22Rv1 (cell line): Measurements from ENCODE around the gene ZBTB20.

Experiments
- H3K27ac ChIP-seq: fragments of 450-650 bp; 2 replicates; pipeline ENCODE4 v1.5.1; 2017
- ZFX ChIP-seq: fragments of 450-650 bp; IDR thresholded peaks from 2 replicates; pipeline ENCODE4 v1.6.1; 2017; ENCODE audit warnings: antibody characterized with exemption, borderline replicate concordance
- TF ChIP-seq, protein P1 (sequence below): fragments of 450-650 bp; IDR thresholded peaks from 2 replicates; pipeline ENCODE4 v1.5.1; 2017; ENCODE audit warnings: mild to moderate bottlenecking

Gene ZBTB20

DNA sequence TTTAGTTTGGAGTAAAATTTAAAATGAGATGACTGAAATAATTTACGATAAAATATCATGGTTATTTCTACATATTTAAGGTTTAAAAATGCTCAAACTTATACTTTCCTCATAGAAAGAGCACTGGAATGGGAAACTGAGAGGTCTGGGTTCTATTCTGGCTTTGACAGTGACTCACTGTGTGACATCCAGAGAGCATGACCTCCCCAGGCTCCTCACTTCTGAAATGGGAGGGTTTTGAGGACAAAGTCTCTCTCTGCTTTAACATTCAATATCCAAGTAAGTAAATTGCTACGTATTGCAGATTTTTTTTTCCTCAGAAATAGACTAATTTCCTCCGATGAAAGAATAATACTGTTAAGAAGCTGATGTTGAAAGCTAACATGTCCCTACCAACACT is 618.6 kb downstream of the ZBTB20 start:
- no peak overlapping the region for H3K27ac ChIP-seq
- no peak for TF ChIP-seq ZFX
- TF ChIP-seq, protein P1, sequence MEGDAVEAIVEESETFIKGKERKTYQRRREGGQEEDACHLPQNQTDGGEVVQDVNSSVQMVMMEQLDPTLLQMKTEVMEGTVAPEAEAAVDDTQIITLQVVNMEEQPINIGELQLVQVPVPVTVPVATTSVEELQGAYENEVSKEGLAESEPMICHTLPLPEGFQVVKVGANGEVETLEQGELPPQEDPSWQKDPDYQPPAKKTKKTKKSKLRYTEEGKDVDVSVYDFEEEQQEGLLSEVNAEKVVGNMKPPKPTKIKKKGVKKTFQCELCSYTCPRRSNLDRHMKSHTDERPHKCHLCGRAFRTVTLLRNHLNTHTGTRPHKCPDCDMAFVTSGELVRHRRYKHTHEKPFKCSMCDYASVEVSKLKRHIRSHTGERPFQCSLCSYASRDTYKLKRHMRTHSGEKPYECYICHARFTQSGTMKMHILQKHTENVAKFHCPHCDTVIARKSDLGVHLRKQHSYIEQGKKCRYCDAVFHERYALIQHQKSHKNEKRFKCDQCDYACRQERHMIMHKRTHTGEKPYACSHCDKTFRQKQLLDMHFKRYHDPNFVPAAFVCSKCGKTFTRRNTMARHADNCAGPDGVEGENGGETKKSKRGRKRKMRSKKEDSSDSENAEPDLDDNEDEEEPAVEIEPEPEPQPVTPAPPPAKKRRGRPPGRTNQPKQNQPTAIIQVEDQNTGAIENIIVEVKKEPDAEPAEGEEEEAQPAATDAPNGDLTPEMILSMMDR = no peak

DNA sequence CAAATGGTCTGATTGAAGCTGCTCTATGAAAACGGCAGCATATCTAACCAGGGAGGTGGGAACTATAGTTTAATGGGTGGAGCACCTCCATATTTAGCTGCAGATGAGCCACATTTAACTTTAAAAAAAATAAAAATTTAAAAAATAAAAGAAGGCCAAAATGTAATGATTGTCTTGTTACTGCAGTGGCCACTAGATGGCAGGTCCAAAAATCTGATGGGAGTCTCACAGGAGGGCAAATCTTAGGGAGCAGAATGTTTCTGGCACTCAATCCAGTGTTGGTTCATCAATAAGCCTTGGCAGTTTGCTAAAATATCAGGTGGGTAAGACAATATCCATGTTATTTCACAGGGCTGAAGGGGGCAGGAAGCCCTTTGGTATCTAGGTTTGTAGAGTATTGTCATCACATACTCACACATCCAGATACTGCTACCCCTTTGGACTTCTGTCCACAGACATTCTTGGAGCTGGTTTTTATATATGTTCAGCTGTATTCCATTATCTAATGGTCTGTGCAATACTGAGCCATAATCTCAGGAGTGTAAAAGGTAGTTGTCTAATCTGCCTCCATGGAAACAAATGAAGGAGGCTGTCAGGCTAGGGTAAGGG is 619.9 kb downstream of the ZBTB20 start:
- H3K27ac ChIP-seq = no peak overlapping the region
- TF ChIP-seq, protein P1 = peak; percentile 75
- no peak for TF ChIP-seq ZFX

DNA sequence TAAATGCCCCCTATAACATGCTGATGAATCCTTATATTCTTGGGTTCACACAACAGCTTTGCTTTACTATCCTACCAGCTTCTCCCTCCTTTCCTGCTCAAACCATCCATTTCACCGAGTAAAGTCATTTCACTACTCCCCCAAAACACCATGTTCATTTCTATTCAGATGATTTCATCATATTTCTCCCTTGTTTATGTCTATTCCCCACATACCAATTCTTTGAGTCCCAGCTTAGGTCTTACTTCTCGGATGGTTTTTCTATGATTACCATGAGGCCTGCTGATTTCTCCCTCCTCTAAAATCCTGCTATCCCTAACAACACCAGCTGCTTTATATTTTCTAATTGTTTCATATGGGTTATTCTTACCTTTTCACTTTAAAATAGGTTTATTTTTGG is 621.8 kb downstream of the ZBTB20 start:
- H3K27ac ChIP-seq = no peak overlapping the region
- TF ChIP-seq, protein P1 = no peak

DNA sequence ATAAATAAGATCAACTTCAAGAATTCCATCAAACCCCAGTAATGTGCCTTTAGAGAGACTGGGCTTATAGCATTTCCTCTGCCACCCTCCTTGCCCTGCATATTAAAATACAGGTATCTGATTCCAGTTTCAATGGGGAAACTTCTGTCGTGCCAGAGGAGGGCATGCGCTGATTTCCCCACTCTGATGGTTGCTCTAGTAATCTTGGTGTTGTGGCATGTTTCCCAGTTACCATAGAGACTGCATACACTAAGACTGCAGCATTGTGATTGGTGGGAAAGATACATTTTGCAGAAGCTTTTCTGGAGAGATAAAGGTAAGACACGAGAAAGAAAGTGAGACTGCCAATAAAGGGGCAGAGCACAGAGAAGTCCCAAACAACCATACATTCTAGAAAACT is 627.7 kb downstream of the ZBTB20 start:
- TF ChIP-seq ZFX = no peak
- TF ChIP-seq, protein P1 = no peak
- no peak overlapping the region for H3K27ac ChIP-seq

DNA sequence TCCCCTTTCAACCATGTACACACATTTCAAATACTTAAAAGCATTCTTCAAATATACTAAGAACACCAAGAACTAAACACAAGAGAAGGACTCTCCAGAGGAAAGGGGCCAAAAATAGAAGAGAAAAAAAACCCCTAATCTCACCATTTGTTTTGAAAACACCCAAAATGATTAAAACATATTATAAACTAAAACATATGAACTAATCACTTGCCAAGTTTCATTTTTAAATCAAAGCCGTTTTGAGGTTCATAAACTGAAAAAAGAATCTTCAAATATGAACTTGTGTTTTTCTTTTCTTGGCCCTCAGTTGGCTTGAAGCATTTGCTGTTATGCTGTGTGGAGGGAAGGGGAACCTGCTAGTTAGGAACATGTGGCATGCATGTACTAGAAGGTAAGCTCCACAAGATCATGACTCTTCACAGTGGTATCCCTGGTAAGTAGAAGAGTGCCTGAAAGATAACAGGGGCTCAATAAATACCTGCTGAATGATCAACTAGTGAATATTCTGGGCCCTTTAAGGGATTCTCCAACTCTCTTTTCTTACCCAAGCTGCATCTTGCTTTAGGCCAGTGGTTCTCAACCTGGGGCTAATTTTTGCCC is 628.8 kb downstream of the ZBTB20 start:
- no peak for TF ChIP-seq ZFX
- TF ChIP-seq, protein P1 = no peak
- no peak overlapping the region for H3K27ac ChIP-seq

DNA sequence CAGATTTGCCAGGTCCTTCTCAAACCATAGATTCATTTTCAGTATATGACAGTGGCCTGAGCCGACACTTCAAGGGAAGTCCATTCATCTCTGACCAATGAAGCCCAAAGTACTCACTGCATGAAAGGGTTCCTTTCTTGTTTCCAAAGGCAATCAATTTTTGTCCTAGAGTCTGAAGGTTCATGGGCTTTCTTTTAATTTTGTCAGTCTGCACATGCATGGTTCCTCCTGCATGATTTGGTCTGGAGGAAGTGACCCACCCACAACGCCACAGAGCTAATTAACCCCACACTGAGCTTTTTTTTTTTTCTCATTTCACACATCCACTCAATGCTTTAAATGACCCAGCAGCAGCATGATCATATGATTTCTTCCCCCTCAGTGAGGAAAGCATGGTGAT is 636.9 kb downstream of the ZBTB20 start:
- TF ChIP-seq ZFX = no peak
- TF ChIP-seq, protein P1 = no peak
- H3K27ac ChIP-seq = no peak overlapping the region

DNA sequence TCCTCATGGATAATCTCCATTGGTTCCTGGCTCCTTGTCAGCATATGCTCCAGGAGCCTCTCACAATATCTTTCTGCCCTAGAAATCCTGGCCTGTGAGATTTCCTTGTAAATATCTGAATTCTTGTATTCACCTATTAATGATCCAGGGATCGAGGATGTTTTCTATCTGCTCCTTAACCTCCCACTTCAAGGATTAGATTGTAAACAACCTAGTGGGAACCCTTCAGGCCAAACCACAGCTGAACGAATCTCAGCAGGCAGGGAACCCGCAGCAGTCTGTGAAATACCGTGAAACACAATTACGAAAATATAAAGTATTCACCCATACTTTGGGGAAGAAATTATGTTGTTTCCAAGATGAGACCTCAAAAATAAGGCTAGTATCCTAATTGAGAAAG is 637.3 kb downstream of the ZBTB20 start:
- no peak for TF ChIP-seq ZFX
- TF ChIP-seq, protein P1 = no peak
- H3K27ac ChIP-seq = no peak overlapping the region
